ENCODE results near the gene PSTK.
A peak's percentile ranks its signal among the peaks of the same experiment; 100 is the strongest.

The PSTK gene

DNA sequence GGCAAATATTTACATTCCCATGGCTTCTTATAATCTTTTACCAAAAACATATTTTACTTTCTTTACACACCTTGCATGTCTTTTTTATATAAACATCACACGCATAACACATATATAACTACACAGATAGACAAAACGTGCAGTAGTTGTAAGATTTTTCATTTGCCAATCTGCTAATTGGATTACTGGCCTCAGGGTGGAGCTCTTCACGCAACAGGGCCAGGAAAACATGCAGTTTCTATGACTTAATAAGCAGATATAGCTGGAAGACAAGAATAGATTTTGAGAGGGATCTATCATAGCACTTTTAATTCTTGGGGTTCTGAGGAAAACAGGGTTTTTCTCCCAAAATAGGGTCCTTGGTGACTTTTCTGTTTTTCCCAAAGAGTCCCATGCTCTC, 41.3 kb downstream of the PSTK start:
- DNase-seq: peak; percentile 73

DNA sequence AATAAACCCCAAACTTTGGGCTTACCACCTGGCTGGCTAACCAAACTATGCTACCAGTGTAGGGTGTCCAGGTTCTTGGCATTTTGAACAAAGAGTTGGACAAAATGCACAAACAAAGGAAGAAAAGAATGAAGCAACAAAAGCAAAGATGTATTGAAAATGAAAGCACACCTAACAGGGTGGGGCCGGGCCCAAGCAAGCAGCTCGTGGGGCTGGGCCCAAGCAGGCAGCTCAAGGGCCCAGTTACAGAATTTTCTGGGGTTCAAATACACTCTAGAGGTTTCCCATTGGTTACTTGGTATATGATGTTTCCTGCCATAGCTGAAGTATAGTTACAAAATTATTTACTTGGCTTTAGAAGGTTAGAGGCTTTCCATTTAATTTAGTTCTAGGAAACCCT, 44.3 kb downstream of the PSTK start:
- DNase-seq: no peak

DNA sequence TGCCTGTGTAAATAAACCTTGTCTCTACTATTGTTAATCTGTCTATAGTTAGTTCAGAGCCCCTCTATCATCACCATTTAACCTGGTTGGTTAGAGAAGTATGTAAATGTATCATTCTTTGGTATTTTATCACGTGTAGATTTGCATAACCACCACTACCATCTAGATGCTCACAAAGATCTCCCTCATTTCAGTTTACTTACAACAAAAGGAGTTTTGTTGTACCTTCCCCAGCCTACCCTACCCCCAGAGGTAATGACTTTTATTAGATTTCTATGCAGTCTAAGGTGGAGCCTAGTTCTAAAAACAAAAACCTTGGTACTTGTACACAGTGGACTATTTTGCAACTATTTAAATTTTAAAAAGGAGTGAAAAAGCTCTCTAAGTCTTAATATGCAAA, 46.1 kb downstream of the PSTK start:
- no peak for DNase-seq

- peak; percentile 27 for DNase-seq
These were observed 47.7 kb downstream of the PSTK start for GRCh38 chr10:123027861-123028260.

GRCh38 chr10:123031124-123031523, 50.9 kb downstream of the PSTK start:
- no peak for DNase-seq

- DNase-seq: no peak
These were observed 54.1 kb downstream of the PSTK start for GRCh38 chr10:123034332-123034731.

DNA sequence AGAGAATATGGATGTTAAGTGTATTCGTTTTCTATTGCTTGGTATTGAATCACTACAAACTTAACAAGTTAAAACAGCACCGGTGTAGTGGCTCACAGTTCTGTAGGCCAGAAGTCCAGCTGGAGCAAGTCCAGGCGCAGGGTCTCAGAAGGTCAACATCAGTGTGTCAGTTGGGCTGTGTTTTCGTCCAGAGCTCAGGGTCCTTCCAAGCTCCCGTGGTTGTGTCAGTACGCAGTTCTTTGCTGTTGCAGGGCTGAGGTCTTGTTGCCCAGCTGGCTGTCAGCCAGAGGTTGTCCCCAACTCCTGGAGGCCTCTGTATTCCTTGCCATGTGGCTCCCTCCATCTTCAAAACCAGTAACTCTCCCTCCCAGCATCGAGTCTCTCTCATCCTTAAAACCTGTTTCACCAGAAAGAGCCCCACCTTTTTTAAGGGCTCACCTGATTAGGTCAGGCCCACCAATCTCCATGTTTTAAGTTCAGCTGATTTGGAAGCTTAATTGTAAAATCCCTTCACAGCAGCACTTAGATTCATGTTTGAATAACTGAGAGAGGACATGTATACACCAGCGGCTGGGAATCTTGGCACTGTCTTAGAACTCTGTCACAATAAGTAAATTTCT, 55.4 kb downstream of the PSTK start:
- DNase-seq: no peak

DNA sequence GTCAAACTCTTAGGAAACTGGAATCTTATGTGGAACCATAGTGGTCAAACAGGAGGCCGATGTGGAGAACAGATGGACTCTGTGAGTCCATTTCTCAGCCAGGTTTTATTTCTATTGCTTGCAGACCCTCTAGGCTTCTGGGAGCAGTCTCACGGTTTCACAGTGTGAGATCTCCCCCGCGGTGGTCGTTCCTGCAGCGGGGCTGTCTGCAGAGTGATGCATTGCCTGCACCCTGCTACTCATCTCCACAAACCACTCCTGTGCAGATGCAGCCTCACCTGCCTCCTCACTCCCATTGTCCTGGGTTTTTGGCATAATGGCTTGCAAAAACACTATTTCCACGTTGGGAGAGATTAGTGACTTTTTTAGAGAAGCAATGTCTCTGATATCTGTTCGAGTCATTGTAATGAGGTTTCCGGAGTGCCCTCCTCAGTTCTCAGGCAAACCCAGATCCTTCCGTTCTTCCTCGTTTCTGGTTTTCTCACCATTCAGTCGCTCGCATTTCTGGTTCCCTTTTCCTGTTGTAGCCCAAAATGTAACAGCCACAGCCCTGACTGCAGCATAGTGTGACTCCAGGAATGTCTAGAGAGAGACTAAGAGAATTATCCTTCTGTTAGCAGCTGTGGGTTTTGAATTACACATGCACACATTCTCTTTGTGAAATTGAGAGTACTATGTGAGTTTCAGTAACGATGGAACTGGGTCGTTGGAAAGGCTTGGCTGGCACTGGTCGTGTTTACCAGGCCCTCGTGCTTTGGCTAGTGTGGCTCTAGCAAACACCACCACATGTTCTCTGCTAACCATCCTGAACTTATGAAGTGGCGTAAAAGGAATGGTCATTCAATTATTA, 58.8 kb downstream of the PSTK start:
- DNase-seq: no peak

DNA sequence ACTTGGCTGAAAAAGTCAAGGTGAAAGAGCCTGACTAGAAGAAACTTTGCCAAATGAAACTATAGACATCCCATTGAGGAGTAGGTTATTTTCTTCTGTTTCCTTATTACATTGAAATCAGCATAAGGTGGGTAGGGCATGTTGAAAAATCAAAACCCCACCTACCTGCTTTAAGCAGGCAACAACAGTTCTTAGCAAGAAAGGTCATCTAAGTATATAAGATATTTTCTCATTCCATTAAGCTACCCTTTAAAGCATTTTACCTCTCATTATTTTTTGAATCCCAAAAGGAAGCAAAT, 59.4 kb downstream of the PSTK start:
- no peak for DNase-seq
